ENCODE data around the gene SLC9A7.

The SLC9A7 gene

GRCh38 chrX:46587158-46587557, 171.8 kb downstream of the SLC9A7 start:
- TF ChIP-seq, protein P1, sequence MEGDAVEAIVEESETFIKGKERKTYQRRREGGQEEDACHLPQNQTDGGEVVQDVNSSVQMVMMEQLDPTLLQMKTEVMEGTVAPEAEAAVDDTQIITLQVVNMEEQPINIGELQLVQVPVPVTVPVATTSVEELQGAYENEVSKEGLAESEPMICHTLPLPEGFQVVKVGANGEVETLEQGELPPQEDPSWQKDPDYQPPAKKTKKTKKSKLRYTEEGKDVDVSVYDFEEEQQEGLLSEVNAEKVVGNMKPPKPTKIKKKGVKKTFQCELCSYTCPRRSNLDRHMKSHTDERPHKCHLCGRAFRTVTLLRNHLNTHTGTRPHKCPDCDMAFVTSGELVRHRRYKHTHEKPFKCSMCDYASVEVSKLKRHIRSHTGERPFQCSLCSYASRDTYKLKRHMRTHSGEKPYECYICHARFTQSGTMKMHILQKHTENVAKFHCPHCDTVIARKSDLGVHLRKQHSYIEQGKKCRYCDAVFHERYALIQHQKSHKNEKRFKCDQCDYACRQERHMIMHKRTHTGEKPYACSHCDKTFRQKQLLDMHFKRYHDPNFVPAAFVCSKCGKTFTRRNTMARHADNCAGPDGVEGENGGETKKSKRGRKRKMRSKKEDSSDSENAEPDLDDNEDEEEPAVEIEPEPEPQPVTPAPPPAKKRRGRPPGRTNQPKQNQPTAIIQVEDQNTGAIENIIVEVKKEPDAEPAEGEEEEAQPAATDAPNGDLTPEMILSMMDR (IDR thresholded peaks at IDR 0.05; ENCODE audit: borderline replicate concordance, insufficient read depth, low read depth, low read length) = no peak
- H3K4me3 ChIP-seq (ENCODE audit: low read depth, low read length) = no peak overlapping the region

- TF ChIP-seq, protein P1 (IDR thresholded peaks at IDR 0.05; ENCODE audit: borderline replicate concordance, insufficient read depth, low read depth, low read length) = no peak
- no peak overlapping the region for H3K4me3 ChIP-seq (ENCODE audit: low read depth, low read length)
Observed at GRCh38 chrX:46584736-46585135, 174.2 kb downstream of the SLC9A7 start.

- TF ChIP-seq, protein P1 (IDR thresholded peaks at IDR 0.05; ENCODE audit: borderline replicate concordance, insufficient read depth, low read depth, low read length) = no peak
Observed at GRCh38 chrX:46582966-46583365, 176.0 kb downstream of the SLC9A7 start.

GRCh38 chrX:46582325-46582724, 176.6 kb downstream of the SLC9A7 start:
- H3K4me3 ChIP-seq (ENCODE audit: low read depth, low read length) = no peak overlapping the region
- TF ChIP-seq, protein P1 (IDR thresholded peaks at IDR 0.05; ENCODE audit: borderline replicate concordance, insufficient read depth, low read depth, low read length) = no peak

More at GRCh38 chrX:46582966-46583365, 176.0 kb downstream of the SLC9A7 start:
- no peak overlapping the region for H3K4me3 ChIP-seq (ENCODE audit: low read depth, low read length)

DNA sequence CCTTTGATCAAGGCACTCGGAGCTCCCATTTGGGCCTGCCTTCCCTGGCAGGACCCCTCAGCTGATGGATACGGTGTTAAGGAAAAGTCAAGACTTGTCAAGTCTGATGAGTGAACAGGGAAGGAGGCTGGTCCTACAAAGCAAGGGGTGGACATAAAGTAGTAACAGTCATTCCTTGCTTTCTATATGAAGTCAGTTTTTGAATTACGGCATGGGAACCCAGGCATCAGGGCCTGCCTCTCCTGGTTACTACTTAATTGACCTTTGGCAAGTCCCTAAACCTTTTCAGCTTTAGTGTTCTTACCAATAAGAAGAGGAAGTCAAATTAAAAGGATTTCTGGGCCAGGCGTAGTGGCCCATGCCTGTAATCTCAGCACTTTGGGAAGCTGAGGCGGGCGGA, 178.3 kb downstream of the SLC9A7 start:
- TF ChIP-seq, protein P1 (IDR thresholded peaks at IDR 0.05; ENCODE audit: borderline replicate concordance, insufficient read depth, low read depth, low read length) = no peak
- H3K4me3 ChIP-seq (ENCODE audit: low read depth, low read length) = no peak overlapping the region

DNA sequence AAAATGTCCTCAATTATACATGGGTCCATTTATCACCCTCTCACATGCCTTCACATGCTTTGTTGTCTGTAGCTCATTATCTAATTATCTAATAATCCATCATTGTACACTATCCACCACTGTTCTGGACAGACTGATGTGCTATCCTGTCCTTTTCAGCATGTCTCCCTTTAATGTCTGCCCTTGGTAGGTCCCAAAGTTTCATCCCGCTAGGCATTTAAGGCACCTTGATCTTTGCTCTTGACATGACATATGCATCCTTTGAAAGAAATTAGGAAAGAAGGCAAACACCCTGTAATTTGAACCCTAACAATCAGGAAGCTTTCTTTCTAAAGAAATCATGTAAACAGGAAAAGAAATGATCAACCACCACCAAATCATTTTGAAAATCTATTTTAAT, 179.7 kb downstream of the SLC9A7 start:
- no peak overlapping the region for H3K4me3 ChIP-seq (ENCODE audit: low read depth, low read length)
- TF ChIP-seq, protein P1 (IDR thresholded peaks at IDR 0.05; ENCODE audit: borderline replicate concordance, insufficient read depth, low read depth, low read length) = no peak

GRCh38 chrX:46577221-46578005, 181.5 kb downstream of the SLC9A7 start:
- TF ChIP-seq, protein P1 (IDR thresholded peaks at IDR 0.05; ENCODE audit: borderline replicate concordance, insufficient read depth, low read depth, low read length) = no peak
- H3K4me3 ChIP-seq (ENCODE audit: low read depth, low read length) = no peak overlapping the region

All from GM12875 (cell line).